H9 (cell line): Measurements from ENCODE around the gene KIAA1586. TPM values are rescaled to one million over a fixed set of nuclear protein-coding genes. Genes with fewer than 3 reads are reported as not detected.

Source experiments
- DNase-seq: peaks from one replicate; pipeline ENCODE4 v3.0.0-alpha.2; 2017
- H2AFZ ChIP-seq: one replicate; pipeline ENCODE4 v1.6.1; 2013; ENCODE audit warnings: mild to moderate bottlenecking, low read length, control low read depth, moderate library complexity
- H2AK5ac ChIP-seq: 2 replicates; pipeline ENCODE4 v1.6.1; 2013; ENCODE audit warnings: low read length, control low read depth, mixed read lengths; ENCODE audit not compliant: insufficient read length
- H2BK120ac ChIP-seq: one replicate; pipeline ENCODE4 v1.6.1; 2013; ENCODE audit warnings: low read depth, mild to moderate bottlenecking, low read length, control low read depth, inconsistent platforms; ENCODE audit not compliant: poor library complexity, severe bottlenecking
- H2BK12ac ChIP-seq: 2 replicates; pipeline ENCODE4 v1.6.1; 2013; ENCODE audit warnings: low read length, control low read depth, mixed read lengths, low read depth; ENCODE audit not compliant: insufficient read length
- H2BK15ac ChIP-seq: 2 replicates; pipeline ENCODE4 v1.6.1; 2013; ENCODE audit warnings: low read depth, low read length, control low read depth
- H2BK20ac ChIP-seq: one replicate; pipeline ENCODE4 v1.6.1; 2013; ENCODE audit warnings: low read depth, mild to moderate bottlenecking, low read length, control low read depth, inconsistent platforms; ENCODE audit not compliant: poor library complexity, severe bottlenecking
- H2BK5ac ChIP-seq: 2 replicates; pipeline ENCODE4 v1.6.1; 2013; ENCODE audit warnings: low read length, control low read depth, mixed read lengths; ENCODE audit not compliant: insufficient read length
- H3K14ac ChIP-seq: 2 replicates; pipeline ENCODE4 v1.6.1; 2013; ENCODE audit warnings: low read length, control low read depth; ENCODE audit not compliant: insufficient read depth
- H3K18ac ChIP-seq: 2 replicates; pipeline ENCODE4 v1.6.1; 2013; ENCODE audit warnings: low read depth, mild to moderate bottlenecking, mixed read lengths, low read length, control low read depth; ENCODE audit not compliant: insufficient read length
- H3K23ac ChIP-seq: 2 replicates; pipeline ENCODE4 v1.6.1; 2013; ENCODE audit warnings: low read length, control low read depth, mixed read lengths, low read depth; ENCODE audit not compliant: insufficient read length
- H3K23me2 ChIP-seq: 2 replicates; pipeline ENCODE4 v1.6.1; 2013; ENCODE audit warnings: low read depth, mild to moderate bottlenecking, mixed read lengths, low read length, control low read depth; ENCODE audit not compliant: insufficient read length, poor library complexity, severe bottlenecking
- H3K27ac ChIP-seq: 2 replicates; pipeline ENCODE4 v1.5.1; 2013; ENCODE audit warnings: low read length, control low read depth, mixed read lengths, low read depth; ENCODE audit not compliant: insufficient read length
- H3K27me3 ChIP-seq: 2 replicates; pipeline ENCODE4 v1.6.1; 2013; ENCODE audit warnings: low read length, control low read depth, inconsistent platforms; ENCODE audit not compliant: insufficient read depth
- H3K4ac ChIP-seq: 2 replicates; pipeline ENCODE4 v1.6.1; 2013; ENCODE audit warnings: low read depth, mild to moderate bottlenecking, control low read depth, inconsistent platforms, low read length, moderate library complexity
- H3K4me1 ChIP-seq: 2 replicates; pipeline ENCODE4 v1.6.1; 2013; ENCODE audit warnings: low read length, control low read depth, inconsistent platforms; ENCODE audit not compliant: insufficient read depth
- H3K4me2 ChIP-seq: 2 replicates; pipeline ENCODE4 v1.6.1; 2013; ENCODE audit warnings: low read length, control low read depth, mixed read lengths; ENCODE audit not compliant: insufficient read length, insufficient read depth
- H3K56ac ChIP-seq: 2 replicates; pipeline ENCODE4 v1.6.1; 2013; ENCODE audit warnings: low read depth, mild to moderate bottlenecking, mixed read lengths, low read length, control low read depth; ENCODE audit not compliant: insufficient read length
- H3K79me1 ChIP-seq: 2 replicates; pipeline ENCODE4 v1.6.1; 2013; ENCODE audit warnings: low read depth, mild to moderate bottlenecking, moderate library complexity, low read length, control low read depth, inconsistent platforms; ENCODE audit not compliant: insufficient read depth, poor library complexity, severe bottlenecking
- H3K79me2 ChIP-seq: 2 replicates; pipeline ENCODE4 v1.6.1; 2013; ENCODE audit warnings: low read length, control low read depth, inconsistent platforms; ENCODE audit not compliant: insufficient read depth
- H3K9ac ChIP-seq: 2 replicates; pipeline ENCODE4 v1.6.1; 2013; ENCODE audit warnings: low read length, control low read depth, mixed read lengths; ENCODE audit not compliant: insufficient read length; ENCODE audit errors: extremely low read depth
- H3K9me3 ChIP-seq: one replicate; pipeline ENCODE4 v1.6.1; 2013; ENCODE audit warnings: low read depth, low read length, inconsistent platforms; ENCODE audit not compliant: control insufficient read depth
- H3T11ph ChIP-seq: one replicate; pipeline ENCODE4 v1.6.1; 2013; ENCODE audit warnings: mild to moderate bottlenecking, low read length, control low read depth, inconsistent platforms
- H4K20me1 ChIP-seq: one replicate; pipeline ENCODE4 v1.6.1; 2013; ENCODE audit not compliant: control insufficient read depth, insufficient read length, insufficient read depth
- H4K5ac ChIP-seq: 2 replicates; pipeline ENCODE4 v1.6.1; 2013; ENCODE audit warnings: low read depth, mild to moderate bottlenecking, mixed read lengths, low read length, control low read depth; ENCODE audit not compliant: insufficient read length
- H4K8ac ChIP-seq: replicated peaks from 2 replicates; pipeline ENCODE4 v1.6.1; 2013; ENCODE audit warnings: low read length, control low read depth, mixed read lengths, low read depth; ENCODE audit not compliant: insufficient read length
- H4K91ac ChIP-seq: 2 replicates; pipeline ENCODE4 v1.6.1; 2013; ENCODE audit warnings: low read depth, mild to moderate bottlenecking, moderate library complexity, mixed read lengths, low read length, control low read depth; ENCODE audit not compliant: insufficient read length
- H3K27ac Mint-ChIP-seq, 3 experiments: 2 replicates in 2 of 3; 3 replicates in 1 of 3; pipeline ENCODE4 v1.8.0; 2020 to 2021; ENCODE audit warnings: mixed read lengths in 3 of 3, mild to moderate bottlenecking in 1 of 3, moderate library complexity in 1 of 3
- H3K27me3 Mint-ChIP-seq: 2 replicates; pipeline ENCODE4 v1.8.0; 2021; ENCODE audit warnings: low read depth, mild to moderate bottlenecking, moderate library complexity, mixed read lengths
- H3K36me3 Mint-ChIP-seq, 3 experiments: 2 replicates in 2 of 3; 3 replicates in 1 of 3; pipeline ENCODE4 v1.8.0; 2020 to 2021; ENCODE audit warnings: low read depth in 3 of 3, mixed read lengths in 3 of 3; ENCODE audit not compliant: insufficient read depth in 1 of 3
- H3K4me1 Mint-ChIP-seq, 2 experiments: 2 replicates each; pipeline ENCODE4 v1.8.0; 2020; ENCODE audit warnings: mixed read lengths in 2 of 2
- H3K4me3 Mint-ChIP-seq, 2 experiments: 2 replicates in 1 of 2; 3 replicates in 1 of 2; pipeline ENCODE4 v1.8.0; 2020 to 2021; ENCODE audit warnings: mild to moderate bottlenecking in 2 of 2, mixed read lengths in 2 of 2, moderate library complexity in 1 of 2
- H3K9me3 Mint-ChIP-seq, 2 experiments: 2 replicates in 1 of 2; 3 replicates in 1 of 2; pipeline ENCODE4 v1.8.0; 2020; ENCODE audit warnings: mild to moderate bottlenecking in 2 of 2, mixed read lengths in 2 of 2, moderate library complexity in 1 of 2
- WGBS: extraction: QIAGEN DNeasy Blood & Tissue Kit; methylation state at CpG from one replicate; pipeline ENCODE4 v1.1.7; 2013; ENCODE audit warnings: missing lambda C conversion rate, low lambda C conversion rate, mixed read lengths; ENCODE audit not compliant: insufficient read length; ENCODE audit errors: extremely low coverage; 5-methylcytosine and 5-hydroxymethylcytosine counted together
- total RNA-seq: library from RNA; stranded (reverse); gene quantifications from 2 replicates; pipeline ENCODE4 v1.2.1, GENCODE V29; 2021
- TF ChIP-seq, protein P1 (sequence below): fragments of 200-600 bp; sonication (generic); conservative IDR thresholded peaks from 3 replicates; pipeline ENCODE4 v1.8.0; 2021; ENCODE audit warnings: antibody characterized with exemption, mild to moderate bottlenecking

Gene KIAA1586
- total RNA-seq, 1 experiment from 2014 or later, result 33.3 TPM

DNA sequence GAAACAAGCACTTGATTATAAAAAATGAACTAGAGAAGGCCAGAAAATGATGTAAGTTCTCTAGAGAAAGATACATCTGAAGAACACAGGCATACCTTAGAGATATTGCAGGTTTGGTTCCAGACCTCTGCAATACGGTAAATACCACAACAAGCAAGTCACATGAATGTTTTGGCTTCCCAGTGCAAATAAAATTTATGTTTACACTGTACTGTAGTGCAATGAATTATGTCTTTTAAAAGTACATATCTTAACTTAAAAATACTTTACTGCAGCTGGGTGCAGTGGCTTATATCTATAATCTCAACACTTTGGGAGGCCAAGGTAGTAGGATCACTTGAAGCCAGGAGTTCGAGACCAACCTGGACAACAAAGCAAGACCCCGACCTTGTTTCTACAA lies 10.9 kb upstream of the KIAA1586 start:
- Histone ChIP-seq H3K4ac (no peak overlapping the region), H3K18ac (no peak overlapping the region), H3K79me2 (no peaks in the 10 kb centered on the region), H3T11ph (no peak overlapping the region), H2AK5ac (no peak overlapping the region), H3K4me2 (no peak overlapping the region), H3K27ac (no peak overlapping the region), H4K20me1 (no peaks in the 10 kb centered on the region), H4K8ac (no peak overlapping the region), H4K5ac (no peak overlapping the region), H3K23ac (no peak overlapping the region), H2BK20ac (no peak overlapping the region), H3K56ac (no peak overlapping the region), H4K91ac (no peak overlapping the region), H2BK12ac (no peak overlapping the region), H3K9ac (no peak overlapping the region), H3K27me3 (no peaks in the 10 kb centered on the region), H3K23me2 (no peaks in the 10 kb centered on the region), H2BK5ac (no peak overlapping the region), H2BK120ac (no peak overlapping the region), H3K14ac (no peak overlapping the region), H2BK15ac (no peak overlapping the region), H3K9me3 (no peaks in the 10 kb centered on the region), H2AFZ (no peak overlapping the region), H3K79me1 (no peaks in the 10 kb centered on the region), H3K4me1 (no peaks in the 10 kb centered on the region)
- Mint-ChIP-seq H3K27me3 (no peaks in the 10 kb centered on the region), H3K4me3 (no peak overlapping the region), H3K9me3 (no peaks in the 10 kb centered on the region), H3K36me3 (no peaks in the 10 kb centered on the region), H3K27ac (no peak overlapping the region), H3K4me1 (peaks cover 13 to 14% of the 10 kb centered on the region in 2 experiments)
- DNase-seq, result no peak
- TF ChIP-seq, protein P1, sequence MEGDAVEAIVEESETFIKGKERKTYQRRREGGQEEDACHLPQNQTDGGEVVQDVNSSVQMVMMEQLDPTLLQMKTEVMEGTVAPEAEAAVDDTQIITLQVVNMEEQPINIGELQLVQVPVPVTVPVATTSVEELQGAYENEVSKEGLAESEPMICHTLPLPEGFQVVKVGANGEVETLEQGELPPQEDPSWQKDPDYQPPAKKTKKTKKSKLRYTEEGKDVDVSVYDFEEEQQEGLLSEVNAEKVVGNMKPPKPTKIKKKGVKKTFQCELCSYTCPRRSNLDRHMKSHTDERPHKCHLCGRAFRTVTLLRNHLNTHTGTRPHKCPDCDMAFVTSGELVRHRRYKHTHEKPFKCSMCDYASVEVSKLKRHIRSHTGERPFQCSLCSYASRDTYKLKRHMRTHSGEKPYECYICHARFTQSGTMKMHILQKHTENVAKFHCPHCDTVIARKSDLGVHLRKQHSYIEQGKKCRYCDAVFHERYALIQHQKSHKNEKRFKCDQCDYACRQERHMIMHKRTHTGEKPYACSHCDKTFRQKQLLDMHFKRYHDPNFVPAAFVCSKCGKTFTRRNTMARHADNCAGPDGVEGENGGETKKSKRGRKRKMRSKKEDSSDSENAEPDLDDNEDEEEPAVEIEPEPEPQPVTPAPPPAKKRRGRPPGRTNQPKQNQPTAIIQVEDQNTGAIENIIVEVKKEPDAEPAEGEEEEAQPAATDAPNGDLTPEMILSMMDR, result no peak
- WGBS, result no CpG with 5 or more reads among the region's 3 CpGs
